Right hindlimb (tissue), 1 donor: ENCODE measurements around the gene TACO1.

Experiments used
- DNase-seq: peaks from one replicate; pipeline ENCODE4 v3.0.0-alpha.2; 2018

The TACO1 gene

DNA sequence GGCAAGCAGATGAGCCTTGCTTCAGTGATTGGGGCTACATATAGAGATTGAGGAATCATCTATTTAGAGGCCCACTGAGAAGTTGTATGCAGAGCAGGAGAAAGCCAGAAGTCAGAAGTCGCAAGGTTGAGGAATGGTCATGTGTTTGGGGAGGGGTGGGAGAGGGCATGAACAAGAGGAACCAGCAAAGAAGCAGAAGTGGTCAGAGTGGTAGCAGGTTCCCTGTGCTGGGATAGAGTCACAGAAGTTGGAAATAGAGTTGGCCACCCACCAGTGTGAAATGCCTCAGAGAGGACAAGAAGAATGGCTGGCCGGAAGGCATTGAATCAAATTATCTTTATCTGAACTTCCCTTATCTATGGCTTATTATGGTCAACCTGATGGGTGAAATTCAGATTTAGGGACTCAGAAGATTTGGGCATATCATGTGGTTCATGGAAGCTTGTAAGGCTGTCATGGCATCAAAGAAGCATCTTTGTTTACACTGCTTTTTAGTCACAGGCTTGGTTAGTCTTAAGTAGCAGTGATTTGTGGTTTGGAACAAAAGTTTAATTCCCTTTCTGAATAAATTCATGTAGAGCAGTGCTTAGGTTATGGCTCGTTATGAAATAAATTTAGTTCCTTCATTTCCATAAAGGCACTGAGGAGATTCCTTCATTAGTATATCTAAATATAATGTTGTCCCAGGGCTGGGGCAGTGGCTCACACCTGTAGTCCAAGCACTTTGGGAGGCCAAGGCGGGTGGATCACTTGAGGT lies 41.2 kb downstream of the TACO1 start:
- no peak for DNase-seq

GRCh38 chr17:63644846-63645245 lies 44.2 kb downstream of the TACO1 start:
- no peak for DNase-seq

DNA sequence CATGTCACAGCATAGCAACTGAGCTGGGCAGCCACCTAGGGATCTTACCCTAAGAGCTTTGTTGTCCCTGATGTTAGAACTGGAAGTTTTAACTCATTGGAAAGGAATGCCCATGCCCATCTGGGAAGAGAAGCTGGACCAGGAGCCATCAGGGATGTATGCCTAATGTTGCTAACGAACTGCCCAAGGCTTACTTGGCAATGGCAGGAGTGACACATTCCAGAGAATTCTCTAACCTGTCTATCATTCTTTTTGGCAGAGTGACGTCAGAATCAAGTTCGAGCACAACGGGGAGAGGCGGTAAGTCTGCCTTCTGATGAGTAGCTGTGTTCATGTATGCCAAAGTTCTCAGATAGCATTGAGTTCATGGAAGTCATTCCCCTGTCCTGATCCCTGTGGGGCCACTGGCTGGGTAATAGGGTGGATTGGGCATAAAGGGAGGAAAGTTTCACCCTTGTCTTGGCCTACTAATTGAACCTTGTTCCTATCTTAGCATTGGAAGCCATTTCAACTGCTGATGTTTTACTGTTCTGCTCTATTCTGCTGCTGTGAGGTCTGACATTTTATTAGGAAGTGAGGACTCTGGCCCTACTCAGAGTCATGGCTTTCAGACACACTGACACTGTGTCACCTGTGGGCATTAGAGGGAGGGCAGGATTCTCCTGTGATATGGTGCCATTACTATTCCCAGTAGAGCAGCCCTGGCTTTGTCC lies 45.2 kb downstream of the TACO1 start:
- no peak for DNase-seq

DNA sequence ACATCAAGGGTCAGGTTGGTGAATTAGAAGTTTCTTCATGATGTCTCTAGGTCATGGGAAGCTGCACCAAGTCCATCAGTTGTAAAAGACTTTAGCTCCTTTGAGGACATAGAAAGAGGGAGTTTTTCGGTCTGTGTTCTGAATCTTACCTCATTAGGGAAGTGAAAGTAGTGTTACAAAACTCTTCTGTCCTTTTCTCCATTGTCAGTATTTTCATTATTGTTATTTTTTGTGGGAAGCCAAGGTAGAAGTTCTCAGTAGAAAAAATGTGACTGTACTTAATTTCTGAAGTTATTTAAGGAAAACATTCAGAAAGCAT lies 45.8 kb downstream of the TACO1 start:
- DNase-seq, result no peak

DNA sequence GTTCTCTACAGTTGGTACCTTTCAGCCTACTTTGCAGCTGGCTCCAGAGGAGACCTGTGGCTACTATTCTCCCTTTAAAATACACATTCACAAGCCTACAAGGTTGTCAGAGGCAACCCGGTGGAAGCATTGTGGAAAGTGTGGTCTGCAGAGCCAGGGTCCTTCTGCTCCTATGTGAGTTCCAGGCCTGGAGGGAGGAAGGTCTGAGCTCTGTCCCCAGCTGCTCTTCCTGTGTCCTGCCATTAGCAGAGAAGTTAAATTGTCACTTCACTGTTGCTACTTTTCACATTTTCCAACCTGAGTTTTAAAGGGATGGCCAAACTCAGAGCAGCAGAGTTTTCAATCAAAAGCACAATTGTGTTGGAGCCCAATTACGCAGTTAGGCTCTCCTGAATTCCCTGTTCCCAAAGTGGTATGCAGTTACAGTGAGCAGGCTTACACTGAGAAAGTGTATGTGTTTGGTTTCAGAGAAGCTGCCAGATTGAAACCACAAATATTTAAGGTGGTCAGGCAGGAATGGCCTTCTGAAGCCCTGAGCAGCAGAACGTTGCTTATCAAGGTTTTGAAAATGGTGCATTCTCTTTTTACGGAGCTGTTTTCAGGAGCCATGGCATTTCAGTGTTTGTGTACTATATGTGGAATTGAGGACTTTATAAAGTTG lies 46.5 kb downstream of the TACO1 start:
- DNase-seq, result no peak

DNA sequence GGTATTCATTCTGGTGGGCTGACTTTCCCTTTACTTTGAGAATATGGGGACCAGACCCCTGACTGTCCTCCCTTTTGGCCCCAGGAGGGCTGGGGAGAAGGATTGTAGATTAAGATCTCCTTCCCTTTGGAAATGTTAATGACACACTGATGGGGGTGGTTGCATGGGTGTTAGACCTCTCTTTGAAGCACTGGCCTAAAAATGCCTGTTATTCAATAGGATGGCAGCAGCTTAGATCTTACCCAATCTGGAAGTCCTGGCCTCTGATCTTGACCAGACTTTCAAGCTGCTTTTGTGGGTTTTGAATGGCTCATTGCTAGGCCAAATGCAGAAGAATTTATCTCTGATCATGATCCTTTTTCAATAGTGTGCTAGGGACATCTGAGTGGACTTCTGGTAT lies 47.2 kb downstream of the TACO1 start:
- no peak for DNase-seq

- no peak for DNase-seq
Observed at GRCh38 chr17:63649813-63650212, 49.1 kb downstream of the TACO1 start.

- no peak for DNase-seq
Observed at GRCh38 chr17:63652106-63652505, 51.4 kb downstream of the TACO1 start.

- no peak for DNase-seq
Observed at GRCh38 chr17:63653050-63653449, 52.4 kb downstream of the TACO1 start.

- no peak for DNase-seq
Observed at GRCh38 chr17:63657786-63658185, 57.1 kb downstream of the TACO1 start.
